HEK293 (cell line): Measurements from ENCODE around the gene VEGFA.

Source experiments
- KLF17 ChIP-seq: fragments of 450-650 bp; formaldehyde crosslinking; IDR thresholded peaks from 2 replicates; pipeline ENCODE4 v1.5.1; 2016; ENCODE audit warnings: missing biosample characterization, missing genetic modification characterization
- SP2 ChIP-seq: fragments of 450-650 bp; formaldehyde crosslinking; IDR thresholded peaks from 2 replicates; pipeline ENCODE4 v1.5.1; 2016; ENCODE audit warnings: missing biosample characterization, missing genetic modification characterization
- ZNF302 ChIP-seq: fragments of 450-650 bp; formaldehyde crosslinking; IDR thresholded peaks from 2 replicates; pipeline ENCODE4 v1.5.1; 2016; ENCODE audit warnings: missing biosample characterization, missing genetic modification characterization, low read depth
- ZNF585B ChIP-seq: fragments of 450-650 bp; formaldehyde crosslinking; IDR thresholded peaks from 2 replicates; pipeline ENCODE4 v1.5.1; 2016; ENCODE audit warnings: missing biosample characterization, missing genetic modification characterization
- ZNF785 ChIP-seq: fragments of 450-650 bp; formaldehyde crosslinking; IDR thresholded peaks from 2 replicates; pipeline ENCODE4 v1.5.1; 2016; ENCODE audit warnings: missing biosample characterization, missing genetic modification characterization
- ZNF791 ChIP-seq: fragments of 450-650 bp; formaldehyde crosslinking; IDR thresholded peaks from 2 replicates; pipeline ENCODE4 v1.5.1; 2016; ENCODE audit warnings: missing biosample characterization, missing genetic modification characterization
- TF ChIP-seq, protein P1 (sequence below): fragments of 450-650 bp; formaldehyde crosslinking; IDR thresholded peaks from 2 replicates; pipeline ENCODE4 v1.5.1; 2016; ENCODE audit warnings: missing biosample characterization, missing genetic modification characterization
- TF ChIP-seq, protein P2 (sequence below): sonication (generic); formaldehyde crosslinking; IDR thresholded peaks from 2 replicates; pipeline ENCODE4 v1.8.1; 2022; ENCODE audit warnings: mild to moderate bottlenecking, moderate library complexity, missing genetic modification reagents
- TF ChIP-seq, protein P3 (sequence below): IDR thresholded peaks from 2 replicates; pipeline ENCODE4 v1.6.1; 2011; ENCODE audit warnings: mild to moderate bottlenecking, low read depth, low read length, borderline replicate concordance

DNA sequence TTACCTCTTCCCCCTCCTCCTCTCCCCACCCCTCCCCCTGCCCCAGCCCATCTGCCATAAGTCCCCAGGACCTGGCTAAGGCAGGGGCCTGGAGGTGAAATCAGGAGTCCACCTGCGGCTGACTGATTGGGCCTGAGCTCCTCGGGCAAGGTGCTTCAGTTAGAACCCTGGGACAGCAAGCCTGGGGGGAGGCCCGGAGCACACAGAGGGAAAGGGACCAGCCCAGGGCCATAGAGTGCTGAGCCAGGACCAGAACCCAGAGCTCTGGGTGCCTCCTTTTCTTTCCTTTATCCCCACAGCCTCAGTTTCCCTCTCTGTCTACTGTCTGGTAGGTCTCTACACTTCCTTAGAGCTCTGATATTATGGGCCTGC lies 35.7 kb upstream of the VEGFA start:
- TF ChIP-seq, protein P1, sequence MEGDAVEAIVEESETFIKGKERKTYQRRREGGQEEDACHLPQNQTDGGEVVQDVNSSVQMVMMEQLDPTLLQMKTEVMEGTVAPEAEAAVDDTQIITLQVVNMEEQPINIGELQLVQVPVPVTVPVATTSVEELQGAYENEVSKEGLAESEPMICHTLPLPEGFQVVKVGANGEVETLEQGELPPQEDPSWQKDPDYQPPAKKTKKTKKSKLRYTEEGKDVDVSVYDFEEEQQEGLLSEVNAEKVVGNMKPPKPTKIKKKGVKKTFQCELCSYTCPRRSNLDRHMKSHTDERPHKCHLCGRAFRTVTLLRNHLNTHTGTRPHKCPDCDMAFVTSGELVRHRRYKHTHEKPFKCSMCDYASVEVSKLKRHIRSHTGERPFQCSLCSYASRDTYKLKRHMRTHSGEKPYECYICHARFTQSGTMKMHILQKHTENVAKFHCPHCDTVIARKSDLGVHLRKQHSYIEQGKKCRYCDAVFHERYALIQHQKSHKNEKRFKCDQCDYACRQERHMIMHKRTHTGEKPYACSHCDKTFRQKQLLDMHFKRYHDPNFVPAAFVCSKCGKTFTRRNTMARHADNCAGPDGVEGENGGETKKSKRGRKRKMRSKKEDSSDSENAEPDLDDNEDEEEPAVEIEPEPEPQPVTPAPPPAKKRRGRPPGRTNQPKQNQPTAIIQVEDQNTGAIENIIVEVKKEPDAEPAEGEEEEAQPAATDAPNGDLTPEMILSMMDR (tag by site-specific recombination): no peak
- TF ChIP-seq ZNF791 (tag by site-specific recombination) (no peak), ZNF302 (tag by site-specific recombination) (no peak), KLF17 (no peak), ZNF585B (no peak), ZNF785 (tag by site-specific recombination) (no peak), SP2 (no peak)
- TF ChIP-seq, protein P2, sequence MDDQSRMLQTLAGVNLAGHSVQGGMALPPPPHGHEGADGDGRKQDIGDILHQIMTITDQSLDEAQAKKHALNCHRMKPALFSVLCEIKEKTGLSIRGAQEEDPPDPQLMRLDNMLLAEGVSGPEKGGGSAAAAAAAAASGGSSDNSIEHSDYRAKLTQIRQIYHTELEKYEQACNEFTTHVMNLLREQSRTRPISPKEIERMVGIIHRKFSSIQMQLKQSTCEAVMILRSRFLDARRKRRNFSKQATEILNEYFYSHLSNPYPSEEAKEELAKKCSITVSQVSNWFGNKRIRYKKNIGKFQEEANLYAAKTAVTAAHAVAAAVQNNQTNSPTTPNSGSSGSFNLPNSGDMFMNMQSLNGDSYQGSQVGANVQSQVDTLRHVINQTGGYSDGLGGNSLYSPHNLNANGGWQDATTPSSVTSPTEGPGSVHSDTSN (CRISPR knock-in tag): no peak
- TF ChIP-seq, protein P3, sequence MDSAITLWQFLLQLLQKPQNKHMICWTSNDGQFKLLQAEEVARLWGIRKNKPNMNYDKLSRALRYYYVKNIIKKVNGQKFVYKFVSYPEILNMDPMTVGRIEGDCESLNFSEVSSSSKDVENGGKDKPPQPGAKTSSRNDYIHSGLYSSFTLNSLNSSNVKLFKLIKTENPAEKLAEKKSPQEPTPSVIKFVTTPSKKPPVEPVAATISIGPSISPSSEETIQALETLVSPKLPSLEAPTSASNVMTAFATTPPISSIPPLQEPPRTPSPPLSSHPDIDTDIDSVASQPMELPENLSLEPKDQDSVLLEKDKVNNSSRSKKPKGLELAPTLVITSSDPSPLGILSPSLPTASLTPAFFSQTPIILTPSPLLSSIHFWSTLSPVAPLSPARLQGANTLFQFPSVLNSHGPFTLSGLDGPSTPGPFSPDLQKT: no peak
